ENCODE results near the gene ZSWIM6. TPM values are rescaled to one million over a fixed set of nuclear protein-coding genes. Genes with fewer than 3 reads are reported as not detected.

Gene ZSWIM6
- polyA plus RNA-seq, 3 donors: 1.7 to 33.5 (median 2.7) TPM

DNA sequence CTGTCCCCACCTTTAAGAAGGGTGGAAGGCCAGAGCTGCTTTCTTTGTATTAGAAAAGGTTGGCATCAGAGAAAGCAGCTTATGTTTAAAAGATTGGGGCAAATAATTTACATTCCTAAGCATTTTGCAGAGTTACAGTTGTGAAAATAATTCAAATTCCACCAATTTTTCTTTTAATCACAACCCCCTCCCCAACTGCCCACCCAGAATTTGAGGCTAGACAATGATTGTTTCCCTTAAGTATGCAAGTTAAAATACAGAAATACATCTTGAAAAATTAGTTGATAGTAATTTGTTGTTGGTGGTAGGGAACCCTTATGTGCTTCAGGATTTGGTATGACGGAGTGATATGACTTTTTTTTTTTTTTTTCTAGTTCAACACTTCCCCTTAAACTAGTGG is 133.0 kb downstream of the ZSWIM6 start:
- peaks cover 25% of the 10 kb centered on the region for H3K4me1 Mint-ChIP-seq
- Histone ChIP-seq H3K36me3 (replicated peaks in 1 of 2; ENCODE audit: control insufficient read depth in 1 of 2, insufficient read depth in 2 of 2, low read length in 2 of 2) (no peaks in the 10 kb centered on the region), H3K9me3 (replicated peaks in 1 of 2; ENCODE audit: control insufficient read depth in 1 of 2, insufficient read depth in 1 of 2, low read length in 2 of 2) (peaks cover 0 to 4% of the 10 kb centered on the region in 2 donors), H3K4me3 (replicated peaks in 1 of 3; ENCODE audit: low read depth in 2 of 3, low read length in 3 of 3) (no peak overlapping the region), H2AFZ (ENCODE audit: insufficient read depth, low read depth, low read length, poor library complexity, severe bottlenecking) (no peak overlapping the region), H3K27ac (ENCODE audit: low read depth in 1 of 2, low read length in 2 of 2) (no peak overlapping the region), H3K9ac (ENCODE audit: insufficient read depth, low read length, poor library complexity, severe bottlenecking) (no peak overlapping the region), H3K79me2 (ENCODE audit: insufficient read depth, low read length) (peaks cover 96% of the 10 kb centered on the region), H4K20me1 (ENCODE audit: insufficient read depth, low read length) (peaks cover 100% of the 10 kb centered on the region), H3K4me2 (replicated peaks; ENCODE audit: extremely low read depth, low read length, poor library complexity, severe bottlenecking) (no peak overlapping the region), H3K27me3 (ENCODE audit: control insufficient read depth in 2 of 2, insufficient read depth in 2 of 2, low read length in 2 of 2) (no peaks in the 10 kb centered on the region), H3K4me1 (ENCODE audit: control insufficient read depth in 1 of 2, insufficient read depth in 2 of 2, low read length in 2 of 2) (no peaks in the 10 kb centered on the region)
- H3K9me3 Mint-ChIP-seq: peaks cover 0 to 2% (median 0%) of the 10 kb centered on the region in 7 donors
- H3K27me3 Mint-ChIP-seq (ENCODE audit: low read depth in 3 of 3): no peaks in the 10 kb centered on the region
- H3K36me3 Mint-ChIP-seq: no peaks in the 10 kb centered on the region
- H3K4me3 Mint-ChIP-seq: no peak overlapping the region
- WGBS (ENCODE audit: insufficient coverage): no CpG with 5 or more reads among the region's 1 CpG
- H3K27ac Mint-ChIP-seq: peak overlapping the region in 3 of 7 donors; percentile 15 to 82 (median 22)
- no peak for DNase-seq
- intact Hi-C loops (cut with micrococcal nuclease): no loop called here
- TF ChIP-seq, protein P1, sequence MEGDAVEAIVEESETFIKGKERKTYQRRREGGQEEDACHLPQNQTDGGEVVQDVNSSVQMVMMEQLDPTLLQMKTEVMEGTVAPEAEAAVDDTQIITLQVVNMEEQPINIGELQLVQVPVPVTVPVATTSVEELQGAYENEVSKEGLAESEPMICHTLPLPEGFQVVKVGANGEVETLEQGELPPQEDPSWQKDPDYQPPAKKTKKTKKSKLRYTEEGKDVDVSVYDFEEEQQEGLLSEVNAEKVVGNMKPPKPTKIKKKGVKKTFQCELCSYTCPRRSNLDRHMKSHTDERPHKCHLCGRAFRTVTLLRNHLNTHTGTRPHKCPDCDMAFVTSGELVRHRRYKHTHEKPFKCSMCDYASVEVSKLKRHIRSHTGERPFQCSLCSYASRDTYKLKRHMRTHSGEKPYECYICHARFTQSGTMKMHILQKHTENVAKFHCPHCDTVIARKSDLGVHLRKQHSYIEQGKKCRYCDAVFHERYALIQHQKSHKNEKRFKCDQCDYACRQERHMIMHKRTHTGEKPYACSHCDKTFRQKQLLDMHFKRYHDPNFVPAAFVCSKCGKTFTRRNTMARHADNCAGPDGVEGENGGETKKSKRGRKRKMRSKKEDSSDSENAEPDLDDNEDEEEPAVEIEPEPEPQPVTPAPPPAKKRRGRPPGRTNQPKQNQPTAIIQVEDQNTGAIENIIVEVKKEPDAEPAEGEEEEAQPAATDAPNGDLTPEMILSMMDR (IDR thresholded peaks at IDR 0.05): no peak

DNA sequence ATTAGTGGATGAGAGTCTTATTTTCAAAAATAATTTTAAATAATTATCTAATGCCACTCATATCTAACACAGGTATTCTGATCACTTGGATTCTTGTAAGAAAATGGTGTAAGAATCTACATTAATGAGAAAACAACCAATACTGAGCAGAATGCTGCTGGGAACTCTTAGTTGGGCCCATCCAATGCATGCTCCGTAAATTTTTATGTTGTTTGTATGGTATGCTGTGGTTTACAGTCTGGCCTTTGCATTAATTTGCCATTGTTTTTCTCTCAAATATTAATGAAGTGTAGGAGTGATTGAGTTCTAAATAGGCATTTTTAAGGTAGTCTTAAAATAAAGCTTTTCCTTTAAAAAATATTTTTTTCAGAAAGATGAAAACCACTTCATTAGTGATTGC is 133.4 kb downstream of the ZSWIM6 start:
- Histone ChIP-seq H3K79me2 (ENCODE audit: insufficient read depth, low read length) (peaks cover 96% of the 10 kb centered on the region), H3K27me3 (ENCODE audit: control insufficient read depth in 2 of 2, insufficient read depth in 2 of 2, low read length in 2 of 2) (no peaks in the 10 kb centered on the region), H2AFZ (ENCODE audit: insufficient read depth, low read depth, low read length, poor library complexity, severe bottlenecking) (no peak overlapping the region), H3K9ac (ENCODE audit: insufficient read depth, low read length, poor library complexity, severe bottlenecking) (no peak overlapping the region), H3K4me2 (replicated peaks; ENCODE audit: extremely low read depth, low read length, poor library complexity, severe bottlenecking) (no peak overlapping the region), H3K4me1 (ENCODE audit: control insufficient read depth in 1 of 2, insufficient read depth in 2 of 2, low read length in 2 of 2) (no peaks in the 10 kb centered on the region), H3K27ac (ENCODE audit: low read depth in 1 of 2, low read length in 2 of 2) (no peak overlapping the region), H3K4me3 (replicated peaks in 1 of 3; ENCODE audit: low read depth in 2 of 3, low read length in 3 of 3) (no peak overlapping the region), H3K9me3 (replicated peaks in 1 of 2; ENCODE audit: control insufficient read depth in 1 of 2, insufficient read depth in 1 of 2, low read length in 2 of 2) (peaks cover 0 to 4% of the 10 kb centered on the region in 2 donors), H4K20me1 (ENCODE audit: insufficient read depth, low read length) (peaks cover 100% of the 10 kb centered on the region), H3K36me3 (replicated peaks in 1 of 2; ENCODE audit: control insufficient read depth in 1 of 2, insufficient read depth in 2 of 2, low read length in 2 of 2) (no peaks in the 10 kb centered on the region)
- Mint-ChIP-seq H3K4me3 (no peak overlapping the region), H3K27me3 (ENCODE audit: low read depth in 3 of 3) (no peaks in the 10 kb centered on the region), H3K4me1 (peaks cover 23% of the 10 kb centered on the region), H3K9me3 (peaks cover 0 to 2% (median 0%) of the 10 kb centered on the region in 7 donors), H3K27ac (no peak overlapping the region), H3K36me3 (no peaks in the 10 kb centered on the region)
- DNase-seq: no peak
- TF ChIP-seq, protein P1 (IDR thresholded peaks at IDR 0.05): no peak
- no CpG with 5 or more reads among the region's 1 CpG for WGBS (ENCODE audit: insufficient coverage)
- intact Hi-C loops (cut with micrococcal nuclease): no loop called here
